ENCODE data around the gene MIGA1. TPM values are rescaled to one million over a fixed set of nuclear protein-coding genes. Genes with fewer than 3 reads are reported as not detected.

The MIGA1 gene
- total and polyA plus RNA-seq, 2 of the 4 experiments (the other 2 are of a cell fraction): 5.7 to 16.3 TPM

- Histone ChIP-seq H2BK5ac (ENCODE audit: low read depth, low read length, poor library complexity, severe bottlenecking) (peak overlapping the region; percentile 78), H3K18ac (ENCODE audit: low read depth, low read length) (no peak overlapping the region), H3K4ac (ENCODE audit: low read depth, low read length) (peak overlapping the region; percentile 47; the same call in 1 of the 2 replicates), H3K27ac (ENCODE audit: insufficient read depth, low read length) (no peak overlapping the region; the same call in 1 of the 2 replicates), H3K36me3 (ENCODE audit: control insufficient read depth, insufficient read depth, low read length) (peaks cover 45% of the 10 kb centered on the region), H2AK9ac (replicated peaks; ENCODE audit: low read depth, low read length, poor library complexity) (no peak overlapping the region), H2AFZ (replicated peaks; ENCODE audit: low read length, poor library complexity) (no peak overlapping the region), H4K5ac (ENCODE audit: low read depth, low read length) (no peak overlapping the region), H3K79me1 (ENCODE audit: low read depth in 1 of 2, low read length in 2 of 2) (peaks cover 23 to 37% of the 10 kb centered on the region in 2 experiments), H3K9me3 (ENCODE audit: control insufficient read depth, insufficient read depth, low read length) (no peaks in the 10 kb centered on the region), H2BK20ac (ENCODE audit: low read depth, low read length) (no peak overlapping the region), H2AK5ac (ENCODE audit: low read depth, low read length) (no peak overlapping the region), H3K27me3 (ENCODE audit: control insufficient read depth, insufficient read depth, low read length) (no peaks in the 10 kb centered on the region), H3K56ac (ENCODE audit: extremely low read depth, insufficient read depth, low read length) (no peak overlapping the region), H3K4me2 (ENCODE audit: low read depth, low read length) (no peak overlapping the region), H3K4me3 (ENCODE audit: insufficient read depth, low read depth, low read length) (no peak overlapping the region), H3K4me1 (ENCODE audit: control insufficient read depth, insufficient read depth, low read length) (no peaks in the 10 kb centered on the region), H2BK120ac (ENCODE audit: low read depth, low read length) (no peak overlapping the region), H3K14ac (replicated peaks; ENCODE audit: low read depth, low read length) (no peak overlapping the region), H3K9ac (ENCODE audit: low read depth, low read length) (no peak overlapping the region), H3K9me1 (ENCODE audit: insufficient read depth, low read length) (peaks cover 4% of the 10 kb centered on the region), H2BK15ac (ENCODE audit: low read depth, low read length) (no peak overlapping the region), H4K8ac (ENCODE audit: low read depth in 2 of 2, low read length in 2 of 2) (peak overlapping the region in 1 of 2 experiments; percentile 38; a peak in 1 of 4 replicates), H3K23ac (ENCODE audit: low read depth, low read length) (no peak overlapping the region), H4K91ac (ENCODE audit: insufficient read depth, low read depth, low read length) (no peak overlapping the region), H4K20me1 (ENCODE audit: insufficient read depth, low read length) (peaks cover 6% of the 10 kb centered on the region; the same call in 1 of the 2 replicates)
- WGBS, 2 experiments (ENCODE audit: extremely low coverage in 2 of 2, insufficient read length in 1 of 2): 100% methylated on average over 1 of the region's 4 CpGs; no CpG with 5 or more reads in 1 of the 2 experiments
- no TSS peak for BruUV-seq (replicated peaks)
- intact Hi-C loops (cut with micrococcal nuclease) (no loop called here), in situ Hi-C loops (cut with MboI; ENCODE audit: low sequenced_read_pairs) (no loop called here), dilution Hi-C loops (cut with HindIII; ENCODE audit: low sequenced_read_pairs, unreplicated experiment) (no loop called here)
- TF ChIP-seq CEBPB (IDR thresholded peaks at IDR 0.05; ENCODE audit: low read depth, low read length) (no peak), RAD21 (IDR thresholded peaks at IDR 0.05; ENCODE audit: low read length) (no peak), RFX5 (IDR thresholded peaks at IDR 0.05; ENCODE audit: low read depth, low read length) (no peak), FOS (IDR thresholded peaks at IDR 0.05; ENCODE audit: low read depth, low read length) (no peak), CTCF (conservative IDR thresholded peaks at IDR 0.05; ENCODE audit: low read depth, low read length) (no peak), CHD1 (IDR thresholded peaks at IDR 0.05; ENCODE audit: low read depth, low read length) (no peak), MXI1 (IDR thresholded peaks at IDR 0.05; ENCODE audit: borderline replicate concordance, low read depth, low read length) (no peak), BHLHE40 (IDR thresholded peaks at IDR 0.05; ENCODE audit: low read depth, low read length) (no peak), MAZ (IDR thresholded peaks at IDR 0.05; ENCODE audit: borderline replicate concordance, low read depth, low read length) (no peak), MAFK (IDR thresholded peaks at IDR 0.05; ENCODE audit: low read depth, low read length) (no peak), RCOR1 (IDR thresholded peaks at IDR 0.05; ENCODE audit: insufficient replicate concordance, low read length) (no peak), POLR2A (IDR thresholded peaks at IDR 0.05; ENCODE audit: low read depth, low read length) (no peak), USF2 (IDR thresholded peaks at IDR 0.05; ENCODE audit: low read depth, low read length) (no peak), ELK1 (IDR thresholded peaks at IDR 0.05; ENCODE audit: borderline replicate concordance, low read depth, low read length) (no peak), SMC3 (IDR thresholded peaks at IDR 0.05; ENCODE audit: low read depth, low read length) (no peak), NFE2L2 (IDR thresholded peaks at IDR 0.05; ENCODE audit: low read depth, low read length) (no peak)
- ATAC-seq (ENCODE audit: low read depth) (no peak), DNase-seq (no peak)
- ChIA-PET POLR2A (ENCODE audit: unreplicated experiment) (no interaction called here), CTCF (no interaction called here)
Observed at GRCh38 chr1:77927414-77927813, 148.0 kb downstream of the MIGA1 start.

Measured in IMR-90 (cell line).